Kidney (tissue), 14 donors: ENCODE data around the gene HCFC1. TPM values are rescaled to one million over a fixed set of nuclear protein-coding genes. Genes with fewer than 3 reads are reported as not detected.
A peak's percentile ranks its signal among the peaks of the same experiment; 100 is the strongest.

Source experiments
- DNase-seq, 5 donors: peaks; one replicate each; pipeline ENCODE4 v3.0.0-alpha.2; 2013 to 2020
- FAIRE-seq: peaks from 2 replicates; lab custom pipeline; 2012; peaks lifted over from hg19 to GRCh38; lab: Jason Lieb, UNC
- H3K27ac ChIP-seq, 2 donors: one replicate each; pipeline ENCODE4 v1.7.0; 2013; ENCODE audit warnings: low read depth in 2 of 2, low read length in 2 of 2, inconsistent platforms in 1 of 2
- H3K27me3 ChIP-seq: one replicate; pipeline ENCODE4 v1.7.1; 2013; ENCODE audit warnings: low read length, inconsistent platforms; ENCODE audit not compliant: control insufficient read depth, insufficient read depth
- H3K36me3 ChIP-seq, 3 donors: one replicate each; pipeline versions ENCODE4 v1.7.0 to v1.7.1; 2013; ENCODE audit warnings: low read length in 3 of 3, control low read depth in 1 of 3, inconsistent platforms in 1 of 3; ENCODE audit not compliant: insufficient read depth in 3 of 3, control insufficient read depth in 2 of 3
- H3K4me1 ChIP-seq, 3 donors: one replicate each; pipeline versions ENCODE4 v1.7.0 to v1.7.1; 2013; ENCODE audit warnings: low read length in 3 of 3, inconsistent platforms in 1 of 3, low read depth in 1 of 3; ENCODE audit not compliant: control insufficient read depth in 2 of 3, insufficient read depth in 2 of 3
- H3K4me3 ChIP-seq, 3 donors: one replicate each; pipeline versions ENCODE4 v1.7.0 to v1.8.1; 2013; ENCODE audit warnings: low read length in 3 of 3, control low read depth in 1 of 3, inconsistent platforms in 1 of 3
- H3K9ac ChIP-seq, 3 donors: one replicate each; pipeline versions ENCODE4 v1.7.0 to v1.7.1; 2013; ENCODE audit warnings: low read length in 3 of 3, control low read depth in 1 of 3, inconsistent platforms in 1 of 3
- H3K9me3 ChIP-seq, 3 donors: one replicate each; pipeline versions ENCODE4 v1.7.0 to v1.7.1; 2013; ENCODE audit warnings: low read length in 3 of 3, control low read depth in 1 of 3, inconsistent platforms in 1 of 3; ENCODE audit not compliant: control insufficient read depth in 2 of 3, insufficient read depth in 1 of 3
- intact Hi-C: fragments of 100-400 bp; cut with DNase I; formaldehyde crosslinking; loops from one replicate; pipeline ENCODE4 v1.11.1; 2022
- polyA plus RNA-seq: library from polyadenylated mRNA; stranded (reverse); fragments of 350-450 nt; fragmentation: Illumina TruSeq; extraction: RNeasy Lipid Tissue Mini Kit (QIAGEN cat#74804); gene quantifications from one replicate; pipeline ENCODE4 v1.2.3, GENCODE V29; 2014; ENCODE audit warnings: low read depth, low replicate concordance; ENCODE audit not compliant: insufficient read depth
- total RNA-seq: library from RNA; stranded (reverse); fragmentation: NEBNext Ultra II Directional; extraction: Animal tissue kit (Norgen Biotek cat#: 25700); gene quantifications from one replicate; pipeline ENCODE4 v1.2.1, GENCODE V29; 2021
- TF ChIP-seq, protein P1 (sequence below): IDR thresholded peaks from 3 replicates; pipeline ENCODE4 v1.5.1; 2012; ENCODE audit warnings: mild to moderate bottlenecking, moderate library complexity, borderline replicate concordance; ENCODE audit not compliant: insufficient read depth; ENCODE audit errors: extremely low read depth
- donor health status: control.
- donor health status: control.
- donor health status: control.
- donor health status: control.
- donor health status: control.
- donor health status: DM: yes; HTN: yes; CAD: no.
- donor health status: Normal renal cell carcinoma (clear cell type).

The HCFC1 gene
- total and polyA plus RNA-seq, 2 donors from 2014 or later = 13.5 to 54.6 TPM

DNA sequence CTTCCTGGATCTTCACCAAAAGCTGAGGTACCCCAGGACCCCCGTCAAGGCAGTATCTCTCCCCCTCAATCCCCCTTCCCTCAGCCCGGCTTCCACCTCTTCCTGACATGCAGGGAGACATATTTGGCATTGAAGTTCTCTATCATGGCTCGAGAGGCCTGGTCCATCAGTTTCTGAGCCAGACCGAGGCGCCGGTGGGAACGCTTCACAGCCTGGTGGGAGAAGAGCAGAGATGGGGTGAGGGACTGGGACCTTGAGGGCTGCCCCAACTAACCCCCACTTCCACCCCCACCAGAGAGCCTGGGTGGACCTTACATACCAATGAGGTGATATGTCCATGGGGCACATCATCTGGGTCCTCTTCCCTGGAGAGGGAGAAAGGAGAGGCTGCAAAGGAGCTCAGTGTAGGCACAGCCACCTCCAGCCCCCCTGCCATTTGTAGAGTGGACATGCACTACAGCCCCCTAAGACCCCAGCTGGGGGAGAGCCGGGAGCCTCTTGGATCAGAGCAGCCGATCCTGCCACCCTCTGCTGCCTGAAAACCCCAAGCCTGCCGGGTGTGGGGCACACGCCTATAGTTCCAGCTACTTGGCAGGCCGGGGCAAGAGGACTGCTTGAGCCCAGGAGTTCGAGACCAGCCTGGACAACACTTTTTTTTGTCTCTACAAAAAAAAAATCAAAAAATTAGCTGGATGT is 39.2 kb downstream of the HCFC1 start:
- H3K4me3 ChIP-seq = no peak overlapping the region
- DNase-seq = peak in 1 of 5 donors; percentile 65
- H3K9ac ChIP-seq = no peak overlapping the region
- intact Hi-C loops = no loop called here
- H3K27me3 ChIP-seq = no peaks in the 10 kb centered on the region
- no peak for FAIRE-seq
- H3K36me3 ChIP-seq = peaks cover 0 to 2% (median 0%) of the 10 kb centered on the region in 3 donors
- H3K9me3 ChIP-seq = no peaks in the 10 kb centered on the region
- H3K4me1 ChIP-seq = peaks cover 0 to 5% (median 5%) of the 10 kb centered on the region in 3 donors
- TF ChIP-seq, protein P1, sequence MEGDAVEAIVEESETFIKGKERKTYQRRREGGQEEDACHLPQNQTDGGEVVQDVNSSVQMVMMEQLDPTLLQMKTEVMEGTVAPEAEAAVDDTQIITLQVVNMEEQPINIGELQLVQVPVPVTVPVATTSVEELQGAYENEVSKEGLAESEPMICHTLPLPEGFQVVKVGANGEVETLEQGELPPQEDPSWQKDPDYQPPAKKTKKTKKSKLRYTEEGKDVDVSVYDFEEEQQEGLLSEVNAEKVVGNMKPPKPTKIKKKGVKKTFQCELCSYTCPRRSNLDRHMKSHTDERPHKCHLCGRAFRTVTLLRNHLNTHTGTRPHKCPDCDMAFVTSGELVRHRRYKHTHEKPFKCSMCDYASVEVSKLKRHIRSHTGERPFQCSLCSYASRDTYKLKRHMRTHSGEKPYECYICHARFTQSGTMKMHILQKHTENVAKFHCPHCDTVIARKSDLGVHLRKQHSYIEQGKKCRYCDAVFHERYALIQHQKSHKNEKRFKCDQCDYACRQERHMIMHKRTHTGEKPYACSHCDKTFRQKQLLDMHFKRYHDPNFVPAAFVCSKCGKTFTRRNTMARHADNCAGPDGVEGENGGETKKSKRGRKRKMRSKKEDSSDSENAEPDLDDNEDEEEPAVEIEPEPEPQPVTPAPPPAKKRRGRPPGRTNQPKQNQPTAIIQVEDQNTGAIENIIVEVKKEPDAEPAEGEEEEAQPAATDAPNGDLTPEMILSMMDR = no peak
- no peak overlapping the region for H3K27ac ChIP-seq

DNA sequence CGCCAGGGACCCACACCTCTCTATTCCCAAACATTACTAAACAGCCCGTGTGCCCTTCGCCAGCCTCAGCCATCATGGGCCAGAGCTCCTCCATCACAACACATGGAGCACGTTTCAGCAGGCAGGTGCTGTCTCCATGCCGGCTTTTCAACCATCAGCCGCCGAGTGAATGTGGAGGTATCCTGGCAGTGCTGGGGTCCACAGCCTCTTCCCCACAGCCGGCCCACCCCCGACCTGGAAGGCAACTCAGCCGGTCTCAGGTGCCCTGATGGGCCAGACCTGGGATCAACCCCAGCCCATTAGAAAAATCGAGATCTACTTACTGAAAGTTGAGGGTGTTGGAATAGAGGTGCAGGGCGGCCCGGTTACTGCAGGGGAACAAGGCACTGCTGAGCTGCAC is 39.9 kb downstream of the HCFC1 start:
- FAIRE-seq = no peak
- TF ChIP-seq, protein P1 = no peak
- intact Hi-C loops = no loop called here
- Histone ChIP-seq H3K4me1 (peaks cover 0 to 10% (median 5%) of the 10 kb centered on the region in 3 donors), H3K9ac (no peak overlapping the region), H3K4me3 (no peak overlapping the region), H3K27ac (no peak overlapping the region), H3K36me3 (peaks cover 0 to 2% (median 0%) of the 10 kb centered on the region in 3 donors), H3K27me3 (no peaks in the 10 kb centered on the region), H3K9me3 (no peaks in the 10 kb centered on the region)
- DNase-seq = peak in 1 of 5 donors; percentile 51

DNA sequence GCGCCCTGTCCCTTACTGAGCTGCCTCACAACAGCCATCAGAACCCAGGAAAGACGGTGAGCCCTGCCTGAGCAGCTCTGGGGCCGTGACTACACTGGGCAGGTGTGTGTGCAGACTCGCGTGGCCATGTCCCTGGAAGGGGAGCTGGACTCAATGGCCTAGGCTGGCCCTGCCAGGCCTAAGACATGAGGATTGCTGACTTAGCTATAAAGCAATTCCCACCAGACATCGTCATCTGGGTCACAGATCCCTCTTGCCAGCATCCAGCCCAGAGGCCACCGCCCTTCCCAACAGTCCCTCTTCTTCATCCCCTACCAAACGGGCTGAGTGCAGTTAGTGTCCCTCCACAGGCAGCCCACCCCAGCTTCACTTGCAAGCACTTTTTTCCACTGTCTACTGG is 40.5 kb downstream of the HCFC1 start:
- TF ChIP-seq, protein P1 = no peak
- Histone ChIP-seq H3K9ac (no peak overlapping the region), H3K36me3 (peaks cover 0 to 2% (median 0%) of the 10 kb centered on the region in 3 donors), H3K4me1 (peaks cover 0 to 14% (median 7%) of the 10 kb centered on the region in 3 donors), H3K9me3 (no peaks in the 10 kb centered on the region), H3K27ac (no peak overlapping the region), H3K27me3 (no peaks in the 10 kb centered on the region), H3K4me3 (no peak overlapping the region)
- intact Hi-C loops = no loop called here
- DNase-seq (peak in 1 of 5 donors; percentile 47), FAIRE-seq (no peak)
